Upper lobe of left lung (tissue), 6 donors: ENCODE data around the gene RSPO1. TPM values are rescaled to one million over a fixed set of nuclear protein-coding genes. Genes with fewer than 3 reads are reported as not detected.

ENCODE experiments used
- ATAC-seq, 2 donors: fragments of 200-7000 bp; cut with Tn5 transposase; one replicate each; pipeline ENCODE4 v1.9.1; 2022; ENCODE audit warnings: mild to moderate bottlenecking in 2 of 2, moderate library complexity in 2 of 2; ENCODE audit not compliant: low FRiP score in 2 of 2
- DNase-seq, 2 donors: peaks; one replicate each; pipeline ENCODE4 v3.0.0-alpha.2; 2019 to 2020
- H3K27ac ChIP-seq, 4 donors: fragments of 200-600 bp; sonication (generic); one replicate each; pipeline ENCODE4 v1.5.1; 2016 to 2019
- H3K27me3 ChIP-seq, 4 donors: fragments of 200-600 bp; sonication (generic); one replicate each; pipeline ENCODE4 v1.5.1; 2017 to 2019
- H3K36me3 ChIP-seq, 4 donors: fragments of 200-600 bp; sonication (generic); one replicate each; pipeline ENCODE4 v1.5.1; 2016 to 2019
- H3K4me1 ChIP-seq, 4 donors: fragments of 200-600 bp; sonication (generic); one replicate each; pipeline ENCODE4 v1.5.1; 2018 to 2019
- H3K4me3 ChIP-seq, 4 donors: fragments of 200-600 bp; sonication (generic); one replicate each; pipeline ENCODE4 v1.5.1; 2017 to 2019; ENCODE audit warnings: mild to moderate bottlenecking in 2 of 4, moderate library complexity in 1 of 4
- H3K9me3 ChIP-seq, 4 donors: fragments of 200-600 bp; sonication (generic); one replicate each; pipeline ENCODE4 v1.5.1; 2018 to 2019
- CTCF ChIP-seq, 6 experiments: fragments of 450-650 bp in 4 of 6; fragments of 200-600 bp in 2 of 6; sonication (generic) in 2 of 6; IDR thresholded peaks; one replicate each; pipeline ENCODE4 v1.5.1; 2016 to 2019; ENCODE audit warnings: antibody characterized with exemption in 6 of 6
- EP300 ChIP-seq, 4 donors: sonication (generic); formaldehyde crosslinking; IDR thresholded peaks; one replicate each; pipeline ENCODE4 v1.5.1; 2017; ENCODE audit warnings: antibody characterized with exemption in 4 of 4, control low read depth in 2 of 4
- POLR2A ChIP-seq, 4 donors: fragments of 450-650 bp; IDR thresholded peaks; one replicate each; pipeline ENCODE4 v1.5.1; 2016 to 2017; ENCODE audit warnings: antibody characterized with exemption in 4 of 4, mild to moderate bottlenecking in 2 of 4
- POLR2AphosphoS5 ChIP-seq, 2 donors: sonication (generic); formaldehyde crosslinking; IDR thresholded peaks; one replicate each; pipeline ENCODE4 v1.5.1; 2017; ENCODE audit warnings: antibody characterized with exemption in 2 of 2
- whole genome bisulfite sequencing, 2 donors: methylation state at CpG; one replicate each; pipeline ENCODE4 v1.1.5; 2017 to 2018; 5-methylcytosine and 5-hydroxymethylcytosine counted together
- total RNA-seq, 6 donors: library from RNA; depleted of rRNA in 4 of 6; stranded (reverse); fragments of >200 nt in 4 of 6; gene quantifications; one replicate each; pipeline versions ENCODE4 v1.1.0 to v1.2.1, GENCODE V29; 2016 to 2021
- donor health status: DM: no; HTN: no; CAD: no; lungs with moderate emphysema.
- donor health status: DM: no; HTN: yes; CAD: no; lungs with severe emphysema.

RSPO1 gene
- total RNA-seq, 6 donors from 2014 or later, result 0.98 to 5.4 (median 3.5) TPM

GRCh38 chr1:37677143-37677439, 42.4 kb upstream of the RSPO1 start:
- H3K27ac ChIP-seq, result no peak overlapping the region
- 67 to 69% methylated on average over 4 of the region's 4 CpGs for WGBS, 2 donors
- DNase-seq (no peak), ATAC-seq (no peak)
- H3K4me3 ChIP-seq, result no peak overlapping the region
- H3K36me3 ChIP-seq, result peaks cover 0 to 3% (median 0%) of the 10 kb centered on the region in 4 donors
- H3K27me3 ChIP-seq, result no peaks in the 10 kb centered on the region
- H3K4me1 ChIP-seq, result peaks cover 0 to 3% (median 0%) of the 10 kb centered on the region in 4 donors
- no peaks in the 10 kb centered on the region for H3K9me3 ChIP-seq
- TF ChIP-seq CTCF (IDR thresholded peaks at IDR 0.05), result no peak
- TF ChIP-seq EP300 (IDR thresholded peaks at IDR 0.05), result no peak
- no peak for TF ChIP-seq POLR2A (IDR thresholded peaks at IDR 0.05)
- TF ChIP-seq POLR2AphosphoS5 (IDR thresholded peaks at IDR 0.05), result no peak

GRCh38 chr1:37676281-37677142, 41.8 kb upstream of the RSPO1 start:
- 50 to 51% methylated on average over 14 of the region's 14 CpGs for WGBS, 2 donors
- H3K27me3 ChIP-seq, result no peaks in the 10 kb centered on the region
- H3K4me1 ChIP-seq, result peaks cover 0 to 3% (median 0%) of the 10 kb centered on the region in 4 donors
- peak overlapping the region in 3 of 4 donors; percentile 10 to 52 (median 38) for H3K27ac ChIP-seq
- no peak overlapping the region for H3K4me3 ChIP-seq
- TF ChIP-seq CTCF (IDR thresholded peaks at IDR 0.05), result no peak
- TF ChIP-seq POLR2AphosphoS5 (IDR thresholded peaks at IDR 0.05), result no peak
- no peak for TF ChIP-seq EP300 (IDR thresholded peaks at IDR 0.05)
- no peak for TF ChIP-seq POLR2A (IDR thresholded peaks at IDR 0.05)
- DNase-seq (no peak), ATAC-seq (no peak)
- peaks cover 0 to 3% (median 0%) of the 10 kb centered on the region in 4 donors for H3K36me3 ChIP-seq
- no peaks in the 10 kb centered on the region for H3K9me3 ChIP-seq

GRCh38 chr1:37673920-37674319, 39.2 kb upstream of the RSPO1 start:
- H3K9me3 ChIP-seq, result no peaks in the 10 kb centered on the region
- H3K27me3 ChIP-seq, result no peaks in the 10 kb centered on the region
- peaks cover 0 to 3% (median 0%) of the 10 kb centered on the region in 4 donors for H3K4me1 ChIP-seq
- TF ChIP-seq CTCF (IDR thresholded peaks at IDR 0.05) (no peak), POLR2AphosphoS5 (IDR thresholded peaks at IDR 0.05) (no peak), EP300 (IDR thresholded peaks at IDR 0.05) (no peak), POLR2A (IDR thresholded peaks at IDR 0.05) (no peak)
- ATAC-seq (peak in 1 of 2 donors; percentile 4), DNase-seq (no peak)
- H3K36me3 ChIP-seq, result no peaks in the 10 kb centered on the region
- H3K4me3 ChIP-seq, result no peak overlapping the region
- 27 to 55% methylated on average over 4 to 10 of the region's 10 CpGs for WGBS, 2 donors
- no peak overlapping the region for H3K27ac ChIP-seq

GRCh38 chr1:37672136-37672870, 37.6 kb upstream of the RSPO1 start:
- Histone ChIP-seq H3K9me3 (no peaks in the 10 kb centered on the region), H3K36me3 (no peaks in the 10 kb centered on the region), H3K4me3 (no peak overlapping the region), H3K27ac (no peak overlapping the region), H3K4me1 (peaks cover 0 to 3% (median 0%) of the 10 kb centered on the region in 4 donors), H3K27me3 (no peaks in the 10 kb centered on the region)
- no peak for DNase-seq
- no peak for TF ChIP-seq POLR2A (IDR thresholded peaks at IDR 0.05)
- no peak for TF ChIP-seq CTCF (IDR thresholded peaks at IDR 0.05)
- TF ChIP-seq POLR2AphosphoS5 (IDR thresholded peaks at IDR 0.05), result no peak
- no peak for TF ChIP-seq EP300 (IDR thresholded peaks at IDR 0.05)
- WGBS, 2 donors, result 77 to 78% methylated on average over 3 to 9 of the region's 9 CpGs
- ATAC-seq, result no peak
